ENCODE results near the gene GRK5.

GRCh38 chr10:119413093-119413453, 205.7 kb downstream of the GRK5 start:
- TF ChIP-seq CTCF (IDR thresholded peaks at IDR 0.05): no peak
- no peak for TF ChIP-seq EP300 (IDR thresholded peaks at IDR 0.05)

Measured in tibial nerve (tissue), 4 donors.